Astrocyte (in vitro differentiated cells and primary cell): ENCODE measurements around the gene XYLB.

Experiments used
- CTCF ChIP-seq: IDR thresholded peaks from 2 replicates; pipeline ENCODE4 v1.5.1; 2011; ENCODE audit warnings: low read depth, mild to moderate bottlenecking, inconsistent platforms, low read length, moderate library complexity; ENCODE audit not compliant: insufficient read depth
- EZH2 ChIP-seq: IDR thresholded peaks from 2 replicates; pipeline ENCODE4 v1.6.1; 2012; ENCODE audit warnings: mild to moderate bottlenecking, low read length, inconsistent platforms; ENCODE audit not compliant: insufficient read depth

GRCh38 chr3:38458796-38459498 lies 112.4 kb downstream of the XYLB start:
- TF ChIP-seq CTCF: no peak
- TF ChIP-seq EZH2: no peak
